GM21390 (cell line): ENCODE measurements around the gene TSPAN18.

Source experiments
- ATAC-seq: cut with Tn5 transposase; IDR thresholded peaks from one replicate; pipeline ENCODE4 v1.9.1; 2021; ENCODE audit not compliant: unreplicated experiment

The TSPAN18 gene

DNA sequence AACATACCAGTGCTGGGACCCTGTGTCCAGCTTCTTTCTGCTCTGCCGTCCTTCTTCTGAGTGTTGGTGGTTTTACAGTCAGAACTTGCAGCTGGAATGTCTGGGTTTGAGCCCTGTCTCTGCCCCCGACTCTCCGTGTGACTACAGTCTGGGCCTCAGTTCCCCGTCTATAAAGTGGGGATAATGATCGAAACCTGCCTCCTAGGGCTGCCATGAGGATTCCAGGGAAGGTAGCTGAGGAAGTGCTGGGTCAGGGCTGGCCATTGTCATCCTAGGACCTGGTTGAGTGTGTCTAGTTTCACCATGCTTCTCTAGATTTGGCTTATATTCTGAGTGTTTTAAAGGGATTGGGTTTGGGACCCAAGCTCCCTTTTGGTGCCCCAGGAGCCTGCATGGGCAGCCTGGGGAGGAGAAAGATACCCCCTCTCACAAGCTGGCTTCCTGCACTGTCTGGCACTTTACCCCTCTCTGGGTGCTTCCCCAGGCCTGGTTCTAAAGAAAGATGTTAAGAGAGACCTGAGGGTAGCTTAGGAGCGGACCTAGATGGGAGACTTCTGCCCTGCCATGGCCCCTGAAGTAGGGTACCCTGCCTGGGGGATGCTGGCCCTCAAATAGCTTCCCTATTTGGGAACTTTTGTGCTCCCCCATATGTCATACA lies 49.9 kb downstream of the TSPAN18 start:
- no peak for ATAC-seq

- ATAC-seq = no peak
Measured at GRCh38 chr11:44777209-44778194, 50.7 kb downstream of the TSPAN18 start.

- no peak for ATAC-seq
Measured at GRCh38 chr11:44778195-44779100, 51.7 kb downstream of the TSPAN18 start.

- no peak for ATAC-seq
Measured at GRCh38 chr11:44779736-44780520, 53.2 kb downstream of the TSPAN18 start.

DNA sequence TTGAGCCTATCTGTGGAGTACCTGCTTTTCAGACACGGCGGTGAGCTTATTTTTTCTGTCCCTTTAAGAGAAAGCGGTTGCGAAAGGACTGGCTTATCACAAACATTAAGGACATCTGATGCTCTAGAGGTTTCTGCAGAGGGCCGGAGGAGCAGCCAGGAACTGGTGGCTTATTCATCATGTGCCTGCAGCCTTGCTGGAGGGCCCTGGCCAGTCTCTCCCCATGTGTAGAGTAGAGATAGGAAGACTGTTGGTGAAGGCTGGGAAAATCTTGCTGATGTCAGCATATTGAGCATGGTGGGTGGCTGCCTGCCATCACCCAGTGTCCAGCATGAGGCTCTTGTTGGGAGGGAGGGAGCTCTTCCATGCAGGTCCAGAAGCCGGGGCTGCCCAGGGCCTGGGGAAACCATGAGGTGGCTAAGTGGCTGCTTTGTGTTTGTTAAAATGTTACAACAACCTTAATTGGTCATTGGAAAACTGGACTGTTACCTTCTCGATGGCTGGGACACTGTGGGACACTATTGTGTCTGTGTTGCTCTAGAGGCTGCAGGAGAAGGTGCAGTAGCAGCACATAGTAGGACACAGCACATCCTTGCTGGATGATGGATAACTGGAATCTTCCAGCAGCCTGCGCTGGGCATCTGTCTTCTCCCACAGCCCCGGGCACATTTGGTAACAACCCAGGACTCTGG lies 54.3 kb downstream of the TSPAN18 start:
- ATAC-seq = no peak

- ATAC-seq = no peak
Measured at GRCh38 chr11:44781655-44782054, 54.9 kb downstream of the TSPAN18 start.

DNA sequence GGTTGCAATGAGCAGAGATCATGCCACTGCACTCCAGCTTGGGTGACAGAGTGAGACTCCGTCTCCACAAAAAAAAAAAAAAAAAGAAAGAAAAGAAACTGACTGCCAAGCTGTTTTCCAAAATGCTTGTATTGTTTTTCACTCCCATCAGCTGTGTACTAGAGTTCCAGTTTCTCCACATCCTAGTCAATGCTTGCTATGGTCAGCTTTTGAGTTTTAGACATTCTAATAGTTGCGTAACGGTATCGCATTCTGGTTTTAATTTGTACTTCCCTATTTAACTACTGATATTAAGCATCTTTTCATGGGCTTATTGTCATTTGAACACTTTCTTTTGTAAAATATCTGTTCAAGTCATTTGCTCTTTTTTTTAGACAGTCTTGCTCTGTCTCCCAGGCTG lies 55.7 kb downstream of the TSPAN18 start:
- ATAC-seq = no peak

- ATAC-seq = no peak
Measured at GRCh38 chr11:44784436-44784760, 57.6 kb downstream of the TSPAN18 start.

DNA sequence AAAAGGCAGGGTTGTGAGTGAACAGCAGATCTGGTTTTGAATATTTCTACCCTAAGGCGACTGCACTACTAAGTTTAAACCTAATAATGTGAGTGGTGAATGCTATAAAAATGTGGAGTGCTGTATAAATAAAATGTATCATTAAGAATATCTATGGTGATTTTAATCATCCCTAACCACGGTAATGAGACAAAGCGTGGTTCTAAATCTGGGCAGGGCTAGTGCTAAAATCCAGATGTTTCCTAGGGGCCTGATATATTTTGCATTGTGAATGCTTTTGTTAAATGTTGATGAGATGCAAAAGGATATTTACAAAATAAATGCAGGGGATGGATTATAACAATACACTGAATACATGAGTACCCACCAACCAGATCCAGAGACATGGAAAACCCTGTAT lies 58.1 kb downstream of the TSPAN18 start:
- no peak for ATAC-seq

DNA sequence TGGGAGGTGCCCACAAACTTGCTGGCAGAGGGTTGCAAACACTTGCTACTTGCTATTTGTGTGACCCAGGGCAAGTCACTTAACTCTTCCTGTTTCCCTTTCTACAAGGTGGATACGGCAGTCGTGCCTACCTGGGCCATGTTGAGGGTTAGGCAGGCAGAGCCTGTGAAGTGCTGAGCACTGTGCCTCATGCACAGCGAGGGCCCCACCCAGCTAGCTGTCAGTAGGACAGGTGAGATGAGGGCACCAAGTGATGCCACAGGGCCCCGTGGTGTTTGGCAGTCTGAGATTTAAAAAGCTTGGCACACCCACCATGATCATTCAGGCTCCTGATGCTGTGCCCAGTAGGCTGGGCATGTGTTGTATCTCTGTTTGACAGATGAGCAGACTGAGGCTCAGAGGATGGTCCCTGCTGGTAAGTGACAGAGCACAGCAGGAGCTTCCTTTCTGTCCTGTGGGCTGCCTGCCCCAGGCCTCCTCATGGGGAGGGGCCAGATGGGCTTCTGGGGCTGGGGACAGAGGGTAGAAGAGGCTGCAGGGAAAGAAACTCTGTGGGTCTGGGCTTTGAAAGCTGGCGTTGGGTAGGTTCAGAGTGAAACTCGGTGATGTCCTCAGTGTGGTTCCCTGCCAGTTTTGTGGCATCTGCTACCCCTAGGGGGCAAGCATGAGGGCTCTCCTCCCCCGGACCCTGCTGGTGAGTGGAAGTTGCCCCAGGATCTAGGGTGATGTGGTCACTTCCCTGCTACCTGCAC lies 59.3 kb downstream of the TSPAN18 start:
- ATAC-seq = no peak

- ATAC-seq = no peak
Measured at GRCh38 chr11:44787070-44787469, 60.3 kb downstream of the TSPAN18 start.

DNA sequence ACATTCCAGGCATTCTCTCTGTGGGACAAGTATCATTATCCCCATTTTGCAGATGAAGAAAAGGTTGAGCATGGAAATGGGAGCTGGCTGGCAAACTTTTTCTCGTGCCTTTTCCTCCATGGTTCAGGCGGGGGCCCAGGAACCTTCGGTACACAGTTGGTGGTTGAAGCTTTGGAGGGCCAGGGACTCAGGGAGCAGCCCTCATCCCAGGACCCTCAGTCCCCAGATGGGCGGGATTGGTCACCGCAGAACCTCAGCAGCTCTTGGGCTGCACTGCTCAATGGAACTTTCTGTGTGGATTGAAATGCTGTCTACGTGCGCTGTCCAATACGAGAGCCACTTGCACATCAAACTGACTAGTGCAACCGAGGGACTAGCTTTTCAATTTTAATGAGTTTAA lies 61.2 kb downstream of the TSPAN18 start:
- no peak for ATAC-seq

GRCh38 chr11:44788536-44789261 lies 61.9 kb downstream of the TSPAN18 start:
- ATAC-seq = no peak

- ATAC-seq = no peak
Measured at GRCh38 chr11:44789496-44789895, 62.7 kb downstream of the TSPAN18 start.

- no peak for ATAC-seq
Measured at GRCh38 chr11:44790211-44790610, 63.4 kb downstream of the TSPAN18 start.

DNA sequence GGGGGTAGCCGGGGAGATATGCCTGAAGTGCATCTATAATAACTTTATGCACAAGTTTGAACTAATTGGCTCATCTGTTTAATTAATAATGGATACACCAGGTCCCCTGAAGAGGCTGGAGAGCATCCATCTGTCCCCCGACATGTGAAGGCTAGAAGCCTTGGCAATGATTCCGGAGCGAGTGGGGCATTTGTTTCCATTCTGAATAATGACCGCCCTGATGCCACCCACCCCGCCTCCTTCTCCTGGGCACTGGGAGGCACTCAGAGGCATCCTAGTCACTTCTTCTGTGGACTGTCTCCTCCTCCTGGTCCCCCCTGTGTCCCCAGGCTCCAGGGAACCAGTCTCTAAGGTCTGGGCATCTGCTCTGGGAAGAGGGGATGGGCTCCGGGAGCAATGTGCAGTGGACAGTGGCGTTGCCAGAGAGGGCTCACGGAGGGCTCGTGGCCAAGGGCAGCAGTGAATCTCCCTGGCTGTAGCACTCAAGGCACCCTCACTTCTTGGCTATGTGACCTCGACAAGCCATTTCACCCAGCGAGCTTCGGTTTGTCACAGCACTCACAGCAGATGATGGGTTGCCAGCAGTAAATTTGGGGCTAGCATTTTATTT lies 64.7 kb downstream of the TSPAN18 start:
- ATAC-seq = no peak

- no peak for ATAC-seq
Measured at GRCh38 chr11:44792171-44792570, 65.4 kb downstream of the TSPAN18 start.
